ENCODE measurements around the gene PCNX1. TPM values are rescaled to one million over a fixed set of nuclear protein-coding genes. Genes with fewer than 3 reads are reported as not detected.
A peak's percentile ranks its signal among the peaks of the same experiment; 100 is the strongest.
"Not testable (repeated sequence)": the region's sequence is repeated elsewhere in the genome, so short reads cannot be mapped to it uniquely, and the experiment has no call there.

Gene PCNX1
- total RNA-seq, 1 donor from 2014 or later: 155 TPM

DNA sequence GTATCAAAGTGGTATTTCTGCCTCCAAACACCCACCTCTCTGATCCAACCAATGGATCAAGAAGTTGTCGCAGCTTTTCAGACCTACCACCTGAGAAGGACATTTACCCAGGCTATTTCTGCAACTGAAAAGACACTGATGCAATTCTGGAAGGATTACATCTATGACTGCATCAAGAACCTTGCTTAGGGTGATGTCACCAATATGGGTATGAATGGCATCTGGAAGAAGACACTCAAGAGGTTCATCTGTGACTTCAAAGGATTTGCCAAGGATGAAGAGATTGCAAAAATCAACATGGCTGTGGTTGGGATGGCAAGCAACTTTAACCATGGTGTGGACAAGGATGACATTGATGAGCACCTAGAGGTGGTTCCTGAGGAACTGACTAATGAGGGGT, 154.2 kb downstream of the PCNX1 start:
- FAIRE-seq: no peak

DNA sequence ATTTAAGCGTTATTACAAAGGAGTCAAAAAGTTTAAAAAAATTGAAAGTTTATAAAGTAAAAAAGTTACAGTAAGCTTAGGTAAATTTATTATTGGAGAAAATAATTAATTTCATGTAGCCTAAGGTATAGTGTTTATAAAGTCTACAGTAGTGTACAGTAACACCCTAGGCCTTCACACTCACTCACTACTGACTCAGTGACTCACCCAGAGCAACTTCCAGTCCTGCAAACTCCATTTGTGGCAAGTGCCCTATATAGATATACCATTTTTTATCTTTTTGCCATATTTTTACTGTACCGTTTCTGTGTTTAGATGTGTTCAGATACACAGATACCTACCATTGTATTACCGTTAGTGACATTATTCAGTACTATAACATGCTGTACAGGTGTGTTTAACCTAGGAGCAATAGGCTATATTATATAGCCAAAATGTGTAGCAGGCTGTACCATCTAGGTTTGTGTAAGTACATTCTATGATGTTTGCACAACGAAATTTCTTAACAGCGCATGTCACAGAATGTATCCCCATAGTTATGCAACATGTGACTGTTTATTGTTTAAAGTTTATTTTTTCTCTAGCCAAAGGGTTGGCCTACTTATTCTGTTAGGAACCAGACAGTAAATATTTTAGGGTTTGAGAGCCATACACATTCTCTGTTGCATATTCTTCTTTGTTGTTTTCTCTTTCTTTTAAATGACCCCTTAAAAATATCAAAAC, 155.5 kb downstream of the PCNX1 start:
- FAIRE-seq (no peak), DNase-seq (ENCODE audit: low spot score in 2 of 2) (no peak)

More for the DNA sequence above, 154.2 kb downstream of the PCNX1 start:
- DNase-seq (ENCODE audit: low spot score in 2 of 2): no peak

DNA sequence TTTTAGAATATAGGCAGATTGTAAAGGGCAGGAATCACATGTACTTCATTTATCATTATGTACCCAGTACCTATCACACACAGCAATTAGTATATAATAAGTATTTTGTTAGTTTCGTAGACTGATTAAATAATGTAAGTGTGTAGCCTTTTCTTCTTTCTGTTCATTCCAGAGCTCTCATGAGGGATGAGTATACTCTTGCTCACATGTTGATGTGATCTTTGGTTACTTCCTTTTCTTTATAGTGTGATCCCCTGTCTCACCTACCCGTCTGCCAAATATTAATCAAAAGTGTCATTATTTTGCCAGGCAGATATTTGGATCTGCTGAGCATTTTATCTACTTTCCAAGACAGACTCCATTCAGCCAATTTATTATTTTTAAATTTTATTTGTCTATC, 156.1 kb downstream of the PCNX1 start:
- FAIRE-seq (no peak), DNase-seq (ENCODE audit: low spot score in 2 of 2) (no peak)

DNA sequence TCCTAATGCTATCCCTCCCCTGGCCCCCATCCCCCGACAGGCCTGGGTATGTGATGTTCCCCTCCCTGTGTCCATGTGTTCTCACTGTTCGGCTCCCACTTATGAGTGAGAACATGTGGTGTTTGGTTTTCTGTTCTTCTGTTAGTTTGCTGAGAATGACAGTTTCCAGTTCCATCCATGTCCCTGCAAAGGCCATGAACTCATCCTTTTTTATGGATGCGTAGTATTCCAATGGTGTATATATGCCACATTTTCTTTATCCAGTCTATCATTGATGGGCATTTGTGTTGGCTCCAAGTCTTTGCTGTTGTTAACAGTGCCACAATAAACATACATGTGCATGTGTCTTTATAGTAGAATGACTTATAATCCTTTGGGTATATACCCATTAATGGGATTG, 157.5 kb downstream of the PCNX1 start:
- not testable (repeated sequence) for DNase-seq (ENCODE audit: low spot score in 2 of 2); FAIRE-seq

DNA sequence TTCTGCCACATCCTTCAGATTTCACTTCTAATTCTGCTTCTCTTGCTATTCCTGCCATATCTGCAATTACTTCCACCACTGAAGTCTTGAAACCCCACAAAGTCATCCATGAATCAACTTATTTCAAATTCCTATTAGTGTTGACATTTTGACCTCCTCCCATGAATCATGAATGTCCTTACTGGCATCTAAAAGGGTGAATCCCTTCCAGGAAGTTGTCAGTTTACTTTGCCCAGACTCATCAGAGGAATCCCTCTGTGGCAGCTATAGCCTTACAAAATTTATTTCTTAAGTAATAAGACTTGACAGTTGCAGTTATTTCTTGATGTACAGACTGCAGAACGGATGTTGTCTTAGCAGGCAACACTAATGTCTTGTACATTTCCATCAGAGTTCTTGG, 162.9 kb downstream of the PCNX1 start:
- no peak for DNase-seq (ENCODE audit: low spot score in 2 of 2)
- no peak for FAIRE-seq

DNA sequence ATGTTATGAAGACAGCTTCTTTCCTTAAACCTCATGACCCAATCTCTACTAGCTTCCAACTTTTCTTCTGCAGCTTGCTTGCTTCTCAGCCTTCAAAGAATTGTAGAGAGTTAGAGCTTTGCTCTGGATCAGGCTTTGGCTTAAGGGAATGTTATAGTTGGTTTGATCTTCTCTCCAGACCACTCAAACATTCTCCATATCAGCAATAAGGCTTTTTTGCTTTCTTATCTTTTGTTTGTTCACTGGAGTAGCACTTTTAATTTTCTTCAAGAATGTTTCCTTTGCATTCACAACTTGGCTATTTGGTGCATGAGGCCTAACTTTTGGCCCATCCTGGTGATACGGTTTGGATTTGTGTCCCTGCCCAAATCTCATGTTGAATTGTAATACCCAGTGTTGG, 163.8 kb downstream of the PCNX1 start:
- DNase-seq (ENCODE audit: low spot score in 2 of 2) (no peak), FAIRE-seq (no peak)

DNA sequence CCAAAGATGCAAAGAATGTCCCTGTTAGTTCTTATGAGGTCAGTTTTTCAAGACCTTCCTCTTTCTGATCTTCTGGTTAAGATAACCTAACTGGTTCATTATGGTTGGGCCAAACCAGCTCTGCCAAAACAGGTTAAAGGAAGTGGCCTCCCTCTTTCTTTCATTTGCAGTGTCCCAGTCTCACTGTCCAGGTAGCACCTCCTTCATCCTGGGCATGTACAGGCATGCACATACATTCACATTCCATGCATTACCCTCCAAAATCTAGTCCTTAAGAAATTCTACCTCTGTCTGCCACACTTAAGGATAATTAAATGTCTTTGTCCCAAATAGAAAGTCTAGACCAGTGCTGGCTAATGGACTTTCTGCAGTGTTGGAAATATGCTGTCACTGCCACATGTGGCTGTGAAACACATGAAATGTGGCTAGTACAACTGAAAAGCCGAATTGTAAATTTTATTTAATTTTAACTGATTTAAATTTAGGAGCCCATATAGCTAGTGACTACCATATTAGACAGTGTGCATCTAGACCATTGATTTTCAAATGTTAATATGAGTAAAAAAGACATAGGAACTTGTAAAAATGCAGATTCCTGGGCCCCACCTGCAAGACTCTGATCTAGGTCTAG, 169.3 kb downstream of the PCNX1 start:
- FAIRE-seq (no peak), DNase-seq (ENCODE audit: low spot score in 2 of 2) (no peak)

DNA sequence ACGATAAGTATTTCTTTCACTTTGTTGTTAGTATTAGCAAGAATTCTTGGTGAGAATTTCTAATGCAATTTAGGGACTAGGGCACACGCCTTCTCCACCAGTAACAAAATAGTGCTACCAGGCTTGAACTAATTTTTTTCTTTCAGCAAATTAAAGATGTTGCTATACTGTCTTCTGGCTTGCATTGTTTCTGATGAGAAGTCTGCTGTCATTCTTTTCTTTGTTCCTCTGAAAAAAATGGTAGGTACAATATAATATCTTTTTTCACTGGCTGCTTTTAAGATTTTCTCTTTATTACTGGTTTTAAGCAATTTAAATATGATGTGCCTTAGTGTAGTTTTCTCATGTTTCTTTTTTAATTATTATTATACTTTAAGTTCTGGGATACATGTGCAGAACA, 171.2 kb downstream of the PCNX1 start:
- no peak for FAIRE-seq
- no peak for DNase-seq (ENCODE audit: low spot score in 2 of 2)

DNA sequence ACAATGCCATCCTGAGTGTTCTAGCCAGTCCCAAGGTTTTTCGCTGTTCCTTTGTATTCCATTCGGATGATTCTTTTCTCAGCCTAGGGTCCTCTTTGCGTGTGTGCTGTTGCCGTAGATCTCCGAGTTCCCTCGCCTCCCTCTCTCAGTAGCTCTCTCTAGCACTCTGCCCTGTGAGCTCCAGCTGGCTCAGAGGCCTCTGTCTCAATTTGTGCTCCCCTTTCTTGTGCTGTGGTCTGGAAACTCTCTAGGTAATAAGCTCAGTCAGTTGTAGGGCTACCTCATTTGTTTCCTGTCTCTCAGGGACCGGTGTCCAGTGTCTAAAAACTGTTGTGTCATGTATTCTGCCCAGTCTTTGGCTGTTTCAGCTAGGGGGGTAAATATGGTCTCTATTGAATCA, 179.3 kb downstream of the PCNX1 start:
- DNase-seq (ENCODE audit: low spot score in 2 of 2) (no peak), FAIRE-seq (no peak)

DNA sequence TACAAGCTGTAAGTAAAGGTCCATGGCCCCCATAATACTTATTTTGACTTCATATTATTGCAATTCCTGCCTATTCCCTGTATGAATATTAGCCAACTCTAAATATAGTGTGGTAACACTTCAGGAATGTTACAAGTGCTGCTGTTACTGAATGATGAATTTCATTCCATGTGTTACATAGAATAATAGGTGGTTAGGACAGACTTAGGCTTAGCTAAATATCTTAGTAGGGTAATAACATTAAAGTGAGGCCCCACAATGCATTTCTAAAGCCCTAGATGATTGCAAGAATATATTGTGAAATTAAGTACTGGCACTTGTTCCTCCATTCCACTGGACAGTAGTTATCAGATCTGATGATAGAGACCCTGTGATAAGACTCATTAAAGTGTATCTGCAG, 182.7 kb downstream of the PCNX1 start:
- DNase-seq (ENCODE audit: low spot score in 2 of 2) (no peak), FAIRE-seq (no peak)

DNA sequence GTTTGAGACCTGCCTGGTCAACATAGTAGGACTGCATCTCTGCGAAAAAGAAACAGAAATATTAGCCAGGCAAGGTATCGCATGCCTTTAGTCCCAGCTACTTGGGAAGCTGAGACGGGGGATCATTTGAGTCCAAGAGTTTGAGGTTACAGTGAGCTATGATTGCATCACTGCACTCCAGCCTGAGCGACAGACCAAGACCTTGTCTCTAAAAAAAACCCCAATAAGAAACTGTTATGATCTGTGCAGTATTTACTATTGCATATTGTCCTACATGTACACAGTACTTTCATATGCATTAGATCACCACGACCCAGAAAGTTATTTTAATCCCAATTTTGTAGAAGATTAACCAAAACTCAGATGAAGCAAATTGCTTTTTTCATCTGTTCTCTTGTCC, 187.5 kb downstream of the PCNX1 start:
- DNase-seq (ENCODE audit: low spot score in 2 of 2) (no peak), FAIRE-seq (no peak)

DNA sequence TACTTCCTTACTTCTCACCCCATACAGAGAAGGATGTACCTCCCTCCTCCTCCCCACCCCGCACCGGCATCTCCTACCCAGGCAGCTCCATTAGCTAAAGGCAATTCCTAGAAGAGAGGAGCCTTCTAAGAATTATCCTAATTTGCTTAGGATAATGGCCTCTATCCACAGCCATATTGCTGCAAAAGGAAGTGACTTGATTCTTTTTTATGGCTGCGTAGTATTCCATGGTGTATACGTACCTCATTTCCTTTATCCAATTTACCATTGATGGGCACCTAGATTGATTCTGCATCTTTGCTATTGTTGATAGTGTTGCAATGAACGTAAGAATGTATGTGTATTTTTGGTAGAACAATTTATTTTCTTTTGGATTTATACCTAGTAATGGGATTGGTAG, 189.7 kb downstream of the PCNX1 start:
- FAIRE-seq (no peak), DNase-seq (ENCODE audit: low spot score in 2 of 2) (no peak)

DNA sequence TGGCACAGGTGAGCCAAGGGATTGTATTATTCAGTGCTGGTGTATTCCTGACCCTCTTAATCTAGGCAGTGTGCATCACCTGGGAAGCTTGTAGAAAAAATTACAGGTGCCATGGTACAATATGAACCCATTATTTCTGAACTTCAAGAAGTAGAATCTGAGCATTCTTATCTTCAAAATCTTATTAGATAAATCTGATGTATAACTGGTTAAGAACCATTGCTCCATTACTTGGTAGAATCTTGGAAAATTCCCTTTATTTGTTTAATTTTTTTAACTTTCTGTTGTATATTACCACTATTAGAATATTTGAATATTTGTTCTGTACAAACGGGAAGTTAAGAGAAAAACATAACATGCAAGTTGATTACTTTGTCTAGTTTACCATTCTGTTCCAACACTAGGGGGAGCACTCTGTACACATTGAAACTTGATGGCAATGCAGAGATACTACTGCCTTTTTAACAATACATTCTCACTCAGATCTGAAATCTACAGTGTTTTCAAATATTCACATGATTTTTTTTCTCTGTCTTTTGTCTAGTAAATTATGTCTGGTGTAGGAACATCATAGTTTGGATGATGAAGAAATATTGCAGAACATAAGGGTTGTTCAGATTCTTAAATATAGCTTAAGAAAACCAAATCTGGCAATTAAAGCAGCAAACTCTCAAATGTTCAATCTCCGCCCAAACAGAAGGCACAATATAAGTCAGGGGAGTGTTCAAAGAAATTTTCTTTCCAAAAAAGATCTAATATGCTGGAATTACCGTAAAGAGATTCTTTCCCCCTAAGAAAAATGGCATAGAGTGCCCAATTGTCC, 196.6 kb downstream of the PCNX1 start:
- DNase-seq (ENCODE audit: low spot score in 2 of 2) (peak; percentile 11 to 39), FAIRE-seq (peak; percentile 96)

DNA sequence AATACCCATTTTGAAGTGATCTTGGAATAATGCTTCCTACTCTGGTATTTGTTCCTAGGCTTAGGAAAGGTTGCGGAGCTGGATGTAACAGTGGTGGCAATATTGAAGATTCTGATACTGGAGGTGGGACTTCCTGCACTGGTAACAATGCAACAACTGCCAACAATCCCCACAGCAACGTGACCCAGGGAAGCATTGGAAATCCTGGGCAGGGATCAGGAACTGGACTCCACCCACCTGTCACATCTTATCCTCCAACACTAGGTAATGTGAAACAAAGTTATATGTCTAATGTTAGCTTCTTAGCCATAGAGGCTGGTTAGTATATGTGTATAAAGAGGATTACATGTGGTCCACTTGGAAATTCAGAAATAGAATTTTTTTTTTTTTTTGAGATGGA, 197.9 kb downstream of the PCNX1 start:
- DNase-seq (ENCODE audit: low spot score in 2 of 2) (no peak), FAIRE-seq (no peak)

DNA sequence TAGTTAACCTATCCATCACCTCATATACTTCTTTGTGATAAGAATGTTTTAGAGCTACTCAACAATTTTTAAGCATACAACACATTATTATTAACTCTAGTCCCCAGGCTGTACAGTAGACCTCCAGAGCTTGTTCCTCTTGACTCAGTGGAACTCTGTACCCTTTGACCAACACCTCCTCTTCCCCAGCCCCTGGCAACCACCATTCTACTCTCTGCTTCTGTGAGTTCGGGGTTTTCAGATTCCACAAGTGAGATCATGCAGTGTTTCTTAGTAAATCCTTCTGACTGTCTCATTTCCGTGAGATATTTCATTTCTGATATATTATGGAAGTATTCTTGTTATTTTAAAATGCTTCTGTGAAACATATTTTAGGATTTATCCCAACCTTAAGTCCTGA, 200.7 kb downstream of the PCNX1 start:
- no peak for DNase-seq (ENCODE audit: low spot score in 2 of 2)
- FAIRE-seq: no peak

DNA sequence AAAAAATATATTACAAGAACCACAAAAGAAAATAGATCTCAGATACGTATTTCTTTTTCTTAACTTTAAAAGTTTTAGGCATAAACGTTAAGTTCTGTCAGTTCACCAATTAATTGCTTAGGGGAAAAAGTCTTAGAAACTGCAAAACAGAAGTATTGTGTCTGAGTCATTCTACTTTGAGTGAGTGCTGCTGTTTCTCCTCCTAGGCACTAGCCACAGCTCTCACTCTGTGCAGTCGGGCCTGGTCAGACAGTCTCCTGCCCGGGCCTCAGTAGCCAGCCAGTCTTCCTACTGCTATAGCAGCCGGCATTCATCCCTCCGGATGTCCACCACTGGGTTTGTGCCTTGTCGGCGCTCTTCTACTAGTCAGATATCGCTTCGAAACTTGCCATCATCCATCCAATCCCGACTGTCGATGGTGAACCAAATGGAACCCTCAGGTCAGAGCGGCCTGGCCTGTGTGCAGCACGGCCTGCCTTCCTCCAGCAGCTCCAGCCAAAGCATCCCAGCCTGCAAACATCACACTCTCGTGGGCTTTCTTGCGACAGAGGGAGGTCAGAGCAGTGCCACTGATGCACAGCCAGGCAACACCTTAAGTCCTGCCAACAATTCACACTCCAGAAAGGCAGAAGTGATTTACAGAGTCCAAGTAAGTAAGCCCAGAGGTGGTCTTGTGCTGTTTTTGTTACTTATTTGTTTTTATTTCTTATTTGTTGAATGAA, 201.3 kb downstream of the PCNX1 start:
- FAIRE-seq (no peak), DNase-seq (ENCODE audit: low spot score in 2 of 2) (no peak)

DNA sequence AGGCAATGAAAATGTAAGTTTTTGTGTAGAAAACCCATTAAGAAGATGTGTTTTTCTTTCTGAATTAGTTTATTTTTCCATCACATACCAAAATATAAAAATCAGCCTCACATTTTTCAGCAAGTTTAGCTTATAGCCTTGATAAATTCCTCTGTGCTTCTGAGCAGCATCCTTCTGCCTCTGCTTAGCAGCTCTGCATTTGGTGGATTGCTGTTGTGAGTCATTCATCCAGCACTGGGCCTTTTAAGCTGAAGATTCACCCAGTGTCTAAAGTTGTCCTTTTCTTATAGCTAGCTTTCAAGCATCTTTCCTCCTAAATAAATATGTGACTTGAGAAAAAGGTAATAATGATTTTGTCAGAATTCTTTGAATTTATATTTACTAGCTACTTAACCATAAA, 206.1 kb downstream of the PCNX1 start:
- DNase-seq (ENCODE audit: low spot score in 2 of 2): no peak

DNA sequence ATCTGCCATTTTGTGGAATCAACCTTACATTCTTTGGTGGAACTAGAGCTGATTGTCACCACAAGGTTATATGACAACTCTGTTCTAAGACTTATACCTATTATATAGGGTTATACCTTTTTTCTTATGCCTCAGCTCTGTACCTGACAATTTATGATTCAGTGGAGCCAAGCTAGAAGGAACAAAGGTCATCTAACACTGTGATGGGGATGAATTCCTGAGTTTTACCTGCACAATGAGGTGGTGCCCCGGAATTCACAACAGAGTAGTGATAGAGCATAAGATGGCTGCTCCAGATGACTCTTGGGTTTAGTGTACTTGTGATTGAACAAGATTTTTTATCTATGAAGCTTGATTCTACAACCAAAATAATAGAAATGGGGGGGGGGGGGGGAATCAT, 207.3 kb downstream of the PCNX1 start:
- DNase-seq (ENCODE audit: low spot score in 2 of 2): no peak
- FAIRE-seq: no peak

More for the DNA sequence above, 206.1 kb downstream of the PCNX1 start:
- FAIRE-seq: no peak

DNA sequence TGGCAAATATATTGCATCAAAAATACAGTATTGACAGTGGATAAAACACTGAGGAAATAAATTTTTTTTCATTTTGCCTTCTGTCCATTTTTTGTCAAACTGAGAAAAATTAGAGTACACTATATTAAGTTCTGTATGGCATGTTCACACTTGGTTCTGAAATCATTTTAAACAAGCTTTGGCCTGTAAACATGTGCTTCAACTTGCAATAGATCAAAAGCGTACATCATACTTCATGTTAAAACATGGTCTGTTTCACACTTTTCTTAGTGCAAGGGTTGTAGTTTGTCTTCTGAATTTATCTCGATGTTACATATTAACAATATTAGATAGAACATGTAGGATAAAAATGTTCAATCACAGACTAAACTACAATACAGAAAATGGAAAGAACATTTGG, 208.0 kb downstream of the PCNX1 start:
- no peak for DNase-seq (ENCODE audit: low spot score in 2 of 2)
- no peak for FAIRE-seq

DNA sequence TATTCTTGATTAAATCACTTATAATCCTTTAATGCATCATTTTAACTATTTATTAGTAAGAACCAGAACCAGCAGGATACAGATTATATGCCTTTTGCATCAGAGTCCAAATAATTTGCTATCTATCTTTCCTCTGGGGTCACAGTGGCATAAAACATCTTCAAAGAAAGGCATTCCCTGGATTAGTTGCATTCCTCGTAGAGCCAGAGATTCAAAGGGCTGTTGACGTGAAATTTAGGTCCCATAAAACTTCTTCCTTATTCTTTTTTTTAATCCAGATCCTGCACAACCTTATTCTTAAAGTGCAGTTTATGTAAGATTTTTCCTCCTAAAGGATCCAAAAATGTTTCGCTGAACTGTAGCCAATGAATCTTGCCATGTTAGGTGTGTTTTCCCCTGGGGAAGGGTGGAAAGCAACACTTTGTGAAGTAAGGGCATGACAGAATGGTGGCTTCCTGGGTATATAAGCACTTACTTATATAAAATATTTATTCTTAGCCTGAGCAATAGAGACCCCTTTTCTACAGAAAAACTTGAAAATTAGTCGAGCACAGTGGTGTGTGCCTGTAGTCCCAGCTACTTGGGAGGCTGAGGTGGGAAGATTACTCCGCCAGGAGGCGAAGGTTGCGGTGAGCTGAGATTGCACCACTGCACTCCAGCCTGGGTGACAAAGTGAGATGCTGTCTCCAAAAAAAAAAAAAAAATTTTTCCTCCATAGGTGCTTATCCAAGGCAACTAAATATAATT, 208.7 kb downstream of the PCNX1 start:
- FAIRE-seq (no peak), DNase-seq (ENCODE audit: low spot score in 2 of 2) (no peak)
